BE2C (cell line): ENCODE data around the gene AVPI1. TPM values are rescaled to one million over a fixed set of nuclear protein-coding genes. Genes with fewer than 3 reads are reported as not detected.
A peak's percentile ranks its signal among the peaks of the same experiment; 100 is the strongest.

ENCODE experiments used
- DNase-seq: peaks from one replicate; pipeline ENCODE4 v3.0.0-alpha.2; 2020
- H3K27me3 ChIP-seq: fragments of 250-450 bp; sonication (Bioruptor Pico); 2 replicates; pipeline ENCODE4 v1.5.1; 2020; ENCODE audit warnings: mild to moderate bottlenecking
- H3K36me3 ChIP-seq: fragments of 250-450 bp; sonication (Bioruptor Pico); 2 replicates; pipeline ENCODE4 v1.5.1; 2020; ENCODE audit warnings: mild to moderate bottlenecking
- H3K4me1 ChIP-seq: fragments of 250-450 bp; sonication (Bioruptor Pico); 2 replicates; pipeline ENCODE4 v1.5.1; 2020
- H3K4me3 ChIP-seq: 2 replicates; pipeline ENCODE4 v1.5.1; 2011; ENCODE audit warnings: low read depth, low read length
- H3K9me3 ChIP-seq: fragments of 250-450 bp; sonication (Bioruptor Pico); 2 replicates; pipeline ENCODE4 v1.5.1; 2020
- CTCF ChIP-seq: IDR thresholded peaks from 2 replicates; pipeline ENCODE4 v1.5.1; 2012; ENCODE audit warnings: mild to moderate bottlenecking, low read depth, low read length
- polyA plus RNA-seq: library from polyadenylated mRNA; unstranded; fragments of >200 nt; gene quantifications from one replicate; pipeline ENCODE4 v1.2.1, GENCODE V29; 2012; ENCODE audit warnings: low read depth, missing spikeins; ENCODE audit not compliant: insufficient read length, insufficient read depth

AVPI1 gene
- polyA plus RNA-seq = 10.0 TPM

DNA sequence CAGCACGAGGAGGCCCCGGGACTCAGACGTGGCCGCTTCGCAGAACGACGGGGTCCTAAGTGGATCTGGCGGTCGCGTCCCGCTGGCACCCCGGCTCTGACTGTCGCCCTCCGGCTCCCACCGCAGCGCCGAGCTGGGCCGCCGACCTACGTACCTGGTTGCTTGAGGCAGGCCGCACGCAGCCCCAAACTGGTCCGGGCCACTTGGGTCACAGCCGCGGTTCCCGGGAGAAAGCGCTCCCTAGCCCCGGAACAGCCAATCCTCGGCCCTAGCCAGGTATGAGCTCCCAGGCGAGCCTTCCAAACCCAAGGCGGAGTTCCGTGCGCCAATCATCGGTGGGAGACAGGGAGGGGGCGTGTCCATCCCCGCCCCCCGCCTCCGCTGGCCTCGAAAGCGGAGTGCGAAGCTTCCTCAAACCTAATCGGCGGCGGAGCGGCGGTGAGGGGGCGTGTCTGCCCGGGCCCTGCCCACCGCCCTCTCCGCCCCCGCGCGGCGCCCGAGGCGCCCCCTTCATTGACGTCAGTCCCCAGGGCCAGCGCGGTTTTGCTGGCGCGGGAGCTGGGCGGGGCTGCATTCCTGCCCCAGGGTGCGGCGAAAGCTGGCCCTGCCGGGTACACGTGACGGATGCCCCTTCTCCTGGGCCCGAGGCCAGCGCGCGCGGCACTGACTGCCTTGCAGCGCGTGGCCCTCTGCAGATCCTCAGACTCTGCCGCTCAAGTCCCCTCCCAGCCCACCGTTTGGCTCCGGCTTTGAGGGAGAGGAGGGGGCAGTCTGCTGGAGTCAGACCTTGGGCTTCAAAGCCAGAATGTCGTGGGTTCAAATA lies at the start of gene AVPI1:
Gene AVPI1 (minus strand): TSS at position 280 of the 823 bp plus-strand sequence. CDS start 7,336 bp downstream, outside the sequence.
- Histone ChIP-seq H3K9me3 (no peaks in the 10 kb centered on the region), H3K27me3 (no peaks in the 10 kb centered on the region), H3K36me3 (no peaks in the 10 kb centered on the region), H3K4me1 (peaks cover 5% of the 10 kb centered on the region), H3K4me3 (peak within 1 kb of the TSS; percentile 71)
- TF ChIP-seq CTCF = no peak
- peak; percentile 98 for DNase-seq

- Histone ChIP-seq H3K27me3 (no peaks in the 10 kb centered on the region), H3K9me3 (no peaks in the 10 kb centered on the region), H3K4me1 (0 out of 2 replicates have a peak, but pooled peaks cover 3% of the 10 kb centered on the region), H3K4me3 (no peak overlapping the region), H3K36me3 (no peaks in the 10 kb centered on the region)
- no peak for DNase-seq
- no peak for TF ChIP-seq CTCF
Observed at GRCh38 chr10:97736403-97736901, 49.4 kb upstream of the AVPI1 start.

- no peaks in the 10 kb centered on the region for H3K27me3 ChIP-seq
Observed at GRCh38 chr10:97734021-97734420, 47.0 kb upstream of the AVPI1 start.

GRCh38 chr10:97733256-97733655 lies 46.2 kb upstream of the AVPI1 start:
- no peaks in the 10 kb centered on the region for H3K27me3 ChIP-seq
- H3K4me1 ChIP-seq = no peaks in the 10 kb centered on the region
- no peak for DNase-seq
- no peak for TF ChIP-seq CTCF
- no peak overlapping the region for H3K4me3 ChIP-seq
- H3K9me3 ChIP-seq = no peaks in the 10 kb centered on the region
- H3K36me3 ChIP-seq = no peaks in the 10 kb centered on the region

More at GRCh38 chr10:97734021-97734420, 47.0 kb upstream of the AVPI1 start:
- Histone ChIP-seq H3K9me3 (no peaks in the 10 kb centered on the region), H3K4me1 (no peaks in the 10 kb centered on the region), H3K36me3 (no peaks in the 10 kb centered on the region), H3K4me3 (no peak overlapping the region)
- TF ChIP-seq CTCF = no peak
- DNase-seq = no peak

DNA sequence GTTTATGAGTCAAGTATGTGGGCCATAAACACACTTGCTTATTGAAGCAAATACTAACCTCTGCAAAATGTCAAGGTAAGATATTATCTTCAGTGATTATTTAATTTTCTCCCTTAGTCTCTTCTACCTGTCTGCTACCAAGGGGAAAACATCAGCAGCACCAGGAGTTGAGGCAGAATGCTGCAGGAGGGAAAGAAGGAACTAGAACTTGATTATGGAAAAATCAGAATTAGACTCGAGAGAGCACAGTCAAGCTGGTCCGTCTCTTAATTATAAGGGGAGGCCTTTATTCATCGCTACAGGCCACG lies 45.0 kb upstream of the AVPI1 start:
- Histone ChIP-seq H3K4me3 (no peak overlapping the region), H3K4me1 (no peaks in the 10 kb centered on the region), H3K36me3 (no peaks in the 10 kb centered on the region), H3K27me3 (no peaks in the 10 kb centered on the region), H3K9me3 (no peaks in the 10 kb centered on the region)
- TF ChIP-seq CTCF = no peak
- DNase-seq = no peak
